ENCODE data around the gene SCFD2. TPM values are rescaled to one million over a fixed set of nuclear protein-coding genes. Genes with fewer than 3 reads are reported as not detected.

The SCFD2 gene
- total and polyA plus RNA-seq, 2 of the 8 experiments (the other 6 are each of a cell fraction or from before 2014, with no cell fraction given): 6.2 to 10.2 TPM

- no peaks in the 10 kb centered on the region for H4K20me1 ChIP-seq (replicated peaks in 1 of 2; ENCODE audit: control insufficient read depth in 1 of 2, insufficient read depth in 2 of 2, low read length in 2 of 2)
- no peak overlapping the region for H3K4ac ChIP-seq (replicated peaks; ENCODE audit: insufficient read length, low read depth, low read length)
- TF ChIP-seq CTCF (IDR thresholded peaks at IDR 0.05; ENCODE audit: control extremely low read depth in 1 of 3, insufficient read depth in 1 of 3, low read depth in 1 of 3, low read length in 3 of 3) (no peak), BACH1 (IDR thresholded peaks at IDR 0.05; ENCODE audit: low read length) (no peak), CEBPB (IDR thresholded peaks at IDR 0.05; ENCODE audit: low read depth, low read length) (no peak), CHD1 (IDR thresholded peaks at IDR 0.05; ENCODE audit: low read depth, low read length) (no peak), GTF2F1 (IDR thresholded peaks at IDR 0.05; ENCODE audit: borderline replicate concordance, low read depth, low read length) (no peak)
- H3K56ac ChIP-seq (replicated peaks; ENCODE audit: insufficient read length, low read depth, low read length): no peak overlapping the region
- no peaks in the 10 kb centered on the region for H3K79me1 ChIP-seq (ENCODE audit: low read depth, low read length)
- no peaks in the 10 kb centered on the region; a peak in 1 of 7 replicates for H3K4me1 ChIP-seq (replicated peaks in 1 of 4; ENCODE audit: control insufficient read depth in 3 of 4, insufficient read depth in 4 of 4, low read length in 3 of 4)
- no peaks in the 10 kb centered on the region for H3K23me2 ChIP-seq (ENCODE audit: low read depth, low read length)
- H2BK20ac ChIP-seq (ENCODE audit: low read length): no peak overlapping the region
- ChIA-PET CTCF (ENCODE audit: partially characterized antibody) (no interaction called here), POLR2A (ENCODE audit: partially characterized antibody) (no interaction called here)
- H4K91ac ChIP-seq (replicated peaks; ENCODE audit: insufficient read length, low read length): no peak overlapping the region
- H2AFZ ChIP-seq (ENCODE audit: low read length): no peak overlapping the region
- no peak overlapping the region for H3K14ac ChIP-seq (ENCODE audit: insufficient read length)
- WGBS, 2 experiments (ENCODE audit: extremely low coverage in 1 of 2, insufficient coverage in 1 of 2, insufficient read length in 1 of 2, insufficient replicate concordance in 2 of 2, low coverage in 1 of 2, low lambda C conversion rate in 2 of 2, missing lambda C conversion rate in 1 of 2): 78% methylated on average over 2 of the region's 2 CpGs; no CpG with 5 or more reads in 1 of the 2 experiments
- H3K79me2 ChIP-seq (ENCODE audit: control insufficient read depth in 1 of 2, insufficient read depth in 2 of 2, low read length in 2 of 2): no peaks in the 10 kb centered on the region
- H2BK5ac ChIP-seq (ENCODE audit: low read depth, low read length): no peak overlapping the region
- no peaks in the 10 kb centered on the region for H3K36me3 ChIP-seq (ENCODE audit: control insufficient read depth in 2 of 4, insufficient read depth in 4 of 4, low read length in 3 of 4)
- no peak overlapping the region for H3K27ac ChIP-seq (ENCODE audit: low read depth, low read length)
- no peak overlapping the region for H2BK12ac ChIP-seq (ENCODE audit: low read depth, low read length)
- H3K18ac ChIP-seq (ENCODE audit: extremely low read depth, low read length): no peak overlapping the region
- no peak overlapping the region for H3K4me3 ChIP-seq (ENCODE audit: extremely low read depth in 1 of 4, insufficient read depth in 2 of 4, low read depth in 3 of 4, low read length in 4 of 4)
- H3K4me2 ChIP-seq (ENCODE audit: insufficient read depth in 1 of 2, low read depth in 2 of 2, low read length in 2 of 2): no peak overlapping the region
- H3K9ac ChIP-seq (replicated peaks in 1 of 4; ENCODE audit: extremely low read depth in 1 of 4, low read depth in 3 of 4, low read length in 3 of 4): no peak overlapping the region
- no peak overlapping the region for H4K5ac ChIP-seq (ENCODE audit: insufficient read length, low read depth, low read length)
- DNase-seq (ENCODE audit: low read depth in 1 of 2, low spot score in 2 of 2): no peak
- no peak overlapping the region for H2BK15ac ChIP-seq (ENCODE audit: low read length)
- FAIRE-seq: no peak
- peaks cover 0 to 1% (median 0%) of the 10 kb centered on the region in 4 experiments; a peak in 1 of 7 replicates for H3K27me3 ChIP-seq (replicated peaks in 1 of 4; ENCODE audit: control insufficient read depth in 3 of 4, extremely low read depth in 1 of 4, insufficient read depth in 3 of 4, low read length in 3 of 4)
- H2BK120ac ChIP-seq (replicated peaks; ENCODE audit: low read depth, low read length): no peak overlapping the region
- no peak overlapping the region for H3K23ac ChIP-seq (ENCODE audit: insufficient read length)
- no peak overlapping the region for H2AK5ac ChIP-seq (ENCODE audit: low read depth, low read length)
- no peaks in the 10 kb centered on the region for H3K9me3 ChIP-seq (ENCODE audit: insufficient read depth in 2 of 2, low read depth in 1 of 2, low read length in 1 of 2)
- no peak overlapping the region for H4K8ac ChIP-seq (ENCODE audit: extremely low read depth, insufficient read depth, low read length)
Measured at GRCh38 chr4:53128706-53129357, 237.0 kb downstream of the SCFD2 start.

Data from H1 (cell line).